AG08396 (cell line): ENCODE results near the gene TIAM2.
"Not testable (repeated sequence)": the region's sequence is repeated elsewhere in the genome, so short reads cannot be mapped to it uniquely, and the experiment has no call there.

Experiments used
- DNase-seq: peaks from one replicate; pipeline ENCODE4 v3.0.0; 2012; ENCODE audit warnings: low spot score, mixed read lengths

Gene TIAM2

DNA sequence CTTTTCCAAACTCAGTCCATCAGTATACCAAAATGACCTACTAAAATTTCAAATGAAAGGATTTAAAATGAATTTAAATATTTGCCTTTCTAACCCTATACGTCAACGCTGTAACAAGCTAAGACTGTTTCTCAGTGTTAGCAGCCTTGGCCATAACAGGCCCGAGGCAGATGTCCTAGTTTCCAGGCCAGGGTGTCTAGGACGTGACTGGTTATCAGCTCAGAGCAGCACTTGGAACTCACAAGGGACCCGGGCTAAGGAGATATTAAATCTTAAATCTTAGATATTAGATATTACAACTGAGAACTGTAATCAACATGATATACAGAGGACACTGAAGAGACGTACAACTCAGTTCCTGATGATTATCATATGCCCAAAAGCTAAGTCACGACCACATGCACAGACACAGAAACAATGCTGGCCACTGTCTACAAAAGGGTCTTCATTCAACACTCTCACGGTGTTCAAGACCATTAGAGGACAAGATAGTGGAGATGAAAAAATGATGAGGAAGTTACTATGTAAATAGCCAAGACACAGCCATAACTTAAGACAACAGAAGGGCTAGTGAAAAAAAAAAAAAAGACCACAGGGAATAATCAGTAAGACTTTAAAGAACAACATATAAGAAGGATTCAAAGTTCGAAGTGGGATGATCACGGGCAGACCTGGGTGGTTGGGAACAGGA lies 268.4 kb downstream of the TIAM2 start, which contains the start of gene CLDN20:
Gene CLDN20, plus strand, starts transcription at position 641 of the 691 bp plus-strand sequence. CDS start 11,707 bp downstream, outside the sequence.
- no peak for DNase-seq

DNA sequence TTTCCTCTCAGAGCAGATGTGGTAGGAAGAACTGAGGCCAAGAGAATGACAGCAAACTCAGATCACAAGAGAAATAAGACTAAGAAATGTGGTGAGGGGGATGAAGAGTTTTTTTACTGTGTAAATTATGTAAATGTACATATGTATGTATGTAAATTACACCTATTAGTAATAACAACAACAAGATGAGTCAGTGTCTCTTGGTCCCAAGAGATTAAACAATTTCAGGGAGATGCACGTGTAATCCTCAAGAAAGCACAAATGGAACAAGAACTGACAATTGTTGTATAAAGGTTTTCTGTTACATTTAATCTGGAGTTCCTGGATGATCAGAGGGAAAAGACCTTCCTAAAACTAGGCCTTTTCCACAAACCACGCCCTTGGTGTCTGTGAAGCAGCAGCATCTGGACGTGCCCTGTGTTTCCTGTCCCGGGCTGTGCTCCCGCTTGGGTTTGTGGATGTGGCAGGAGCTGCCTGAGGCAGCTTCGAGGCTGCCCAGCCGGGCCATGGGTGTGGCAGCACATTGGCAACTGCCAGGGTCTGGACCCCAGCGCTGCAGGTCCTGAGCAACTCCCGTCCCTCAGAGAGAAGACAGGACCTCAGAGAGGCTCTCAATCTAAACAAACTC lies 269.7 kb downstream of the TIAM2 start:
- DNase-seq: peak; percentile 24

GRCh38 chr6:155265843-155266535 lies 270.9 kb downstream of the TIAM2 start:
- no peak for DNase-seq

DNA sequence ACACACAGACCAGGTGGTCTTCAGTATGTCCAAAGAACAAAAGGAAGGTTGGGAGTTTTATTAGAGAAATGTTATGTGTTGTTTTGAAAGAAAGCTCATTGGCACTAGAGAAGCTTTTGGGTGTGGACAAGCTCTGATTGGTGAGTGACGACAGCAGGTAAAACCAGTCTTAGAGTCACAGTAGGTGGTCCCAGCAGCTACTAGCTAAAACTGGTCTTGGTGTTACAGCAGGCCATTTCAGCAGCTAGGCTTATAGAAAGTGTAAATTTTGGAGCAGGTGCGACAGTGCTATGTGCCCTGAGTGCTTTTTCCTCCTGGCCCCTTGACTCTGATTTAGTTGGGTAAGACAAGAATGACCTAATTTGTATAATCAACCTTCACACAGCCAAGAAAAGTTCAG lies 272.3 kb downstream of the TIAM2 start:
- no peak for DNase-seq

DNA sequence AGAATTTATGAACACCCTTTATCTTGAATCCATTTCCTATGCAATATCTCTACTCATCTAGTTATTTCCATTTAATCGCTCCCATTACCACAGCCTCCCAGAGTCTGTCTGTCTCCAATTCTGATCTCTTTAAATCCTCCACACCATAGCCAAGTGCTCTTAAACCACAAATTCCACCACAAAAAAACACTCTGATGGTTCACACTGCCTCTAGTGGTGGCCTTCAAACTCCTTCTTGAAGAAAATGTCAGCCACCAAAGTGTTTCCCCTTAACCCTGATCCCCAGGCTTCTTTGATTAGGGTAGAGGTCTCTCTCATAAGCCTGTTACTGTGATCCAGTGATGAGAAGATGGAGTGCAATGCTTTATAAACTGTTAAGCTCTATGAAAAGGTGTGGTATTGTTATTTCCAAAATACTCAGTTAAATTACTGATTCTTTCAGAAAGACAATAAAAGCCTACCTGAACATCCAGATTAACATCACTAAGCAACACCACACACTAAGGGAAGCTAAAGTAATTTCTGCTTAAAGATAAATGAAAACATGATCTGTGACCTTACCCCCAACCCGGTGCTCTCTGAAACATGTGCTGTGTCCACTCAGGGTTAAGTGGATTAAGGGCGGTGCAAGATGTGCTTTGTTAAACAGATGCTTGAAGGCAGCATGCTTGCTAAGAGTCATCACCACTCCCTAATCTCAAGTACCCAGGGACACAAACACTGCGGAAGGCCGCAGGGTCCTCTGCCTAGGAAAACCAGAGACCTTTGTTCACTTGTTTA lies 273.2 kb downstream of the TIAM2 start:
- not testable (repeated sequence) for DNase-seq

- no peak for DNase-seq
Observed at GRCh38 chr6:155269765-155270164, 274.6 kb downstream of the TIAM2 start.

DNA sequence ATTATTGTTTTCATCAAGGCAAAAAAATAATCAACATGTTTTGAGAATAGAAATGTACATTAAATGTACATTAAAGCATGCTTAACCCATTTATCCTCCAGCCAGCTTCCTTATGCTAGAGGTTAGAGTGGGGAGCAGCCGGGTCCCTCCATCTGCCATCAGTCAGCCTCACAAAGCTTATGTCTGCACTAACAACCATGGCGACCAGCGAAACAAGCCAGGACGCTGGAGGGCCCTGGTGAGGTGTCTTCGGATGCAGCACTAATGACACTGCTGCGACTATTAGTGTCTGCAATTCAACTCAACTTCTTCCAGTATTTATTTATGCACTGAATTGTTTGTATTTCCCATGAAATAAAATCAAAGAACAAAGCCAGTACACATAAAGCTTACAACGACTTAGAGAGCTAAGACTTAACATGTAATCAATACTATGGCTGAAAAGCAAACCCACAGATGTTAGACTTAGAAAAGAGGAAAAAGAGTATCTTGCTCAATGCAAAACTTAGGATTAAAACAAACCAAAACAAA lies 275.5 kb downstream of the TIAM2 start:
- no peak for DNase-seq

- no peak for DNase-seq
Observed at GRCh38 chr6:155271145-155271544, 276.0 kb downstream of the TIAM2 start.

DNA sequence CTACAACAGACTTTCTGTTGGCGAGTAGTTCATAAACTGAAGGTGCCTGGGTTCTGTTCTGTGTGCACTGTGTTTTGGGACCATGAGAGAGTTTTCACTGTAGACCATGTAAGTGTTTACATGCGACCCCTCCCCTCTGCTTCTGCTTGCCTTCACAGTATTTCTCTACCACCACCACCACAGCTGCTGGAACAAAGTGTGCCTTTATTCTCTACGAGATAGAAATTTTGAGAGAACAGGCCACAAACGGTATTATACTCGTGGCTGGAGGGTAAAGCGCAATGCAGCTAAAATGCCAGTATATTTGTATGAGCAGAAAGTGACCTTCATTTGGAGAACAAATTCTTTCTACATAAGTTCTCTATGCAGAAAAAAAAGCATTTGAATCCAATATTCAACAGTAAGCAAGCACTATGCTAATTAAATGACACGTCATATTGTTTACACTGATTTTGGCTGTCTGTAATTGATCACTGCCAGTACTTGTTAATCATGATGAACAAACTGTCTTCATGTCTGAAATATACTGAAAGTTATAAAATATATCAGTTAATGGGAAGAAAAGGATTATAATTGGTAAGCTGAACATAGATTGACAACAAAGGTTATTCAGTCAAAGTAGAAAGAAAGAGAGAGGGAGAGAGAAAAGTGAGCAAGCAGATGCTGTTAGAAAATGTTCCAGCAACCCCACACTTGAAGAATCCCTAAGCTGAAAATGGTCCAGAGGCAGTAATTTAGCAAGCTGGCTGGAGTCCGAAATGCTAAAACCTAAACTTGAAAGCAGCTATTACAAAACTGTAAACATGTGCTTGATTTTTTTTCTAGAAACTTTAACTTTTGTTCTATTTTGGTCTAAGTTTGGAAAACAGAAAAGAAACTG lies 277.5 kb downstream of the TIAM2 start:
- no peak for DNase-seq

DNA sequence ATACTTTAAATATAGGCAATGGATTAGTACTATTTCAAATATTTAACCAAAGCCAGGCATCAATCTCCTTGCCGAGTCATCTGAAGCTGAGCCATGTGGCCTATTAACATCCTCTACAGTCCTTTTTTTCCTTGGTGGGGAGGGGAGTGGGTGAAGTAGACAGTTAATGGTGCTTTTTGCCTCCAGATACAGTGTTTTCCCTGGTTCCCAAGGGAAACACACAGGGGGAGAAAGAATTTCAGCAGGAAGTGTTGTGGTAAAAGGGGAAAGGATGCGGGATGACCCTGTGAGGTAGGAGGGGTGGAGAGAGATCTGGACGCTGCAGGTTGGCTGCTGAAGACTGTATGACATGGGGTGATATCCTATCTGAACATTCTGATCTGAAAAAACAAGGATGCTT lies 278.3 kb downstream of the TIAM2 start:
- peak; percentile 15 for DNase-seq

DNA sequence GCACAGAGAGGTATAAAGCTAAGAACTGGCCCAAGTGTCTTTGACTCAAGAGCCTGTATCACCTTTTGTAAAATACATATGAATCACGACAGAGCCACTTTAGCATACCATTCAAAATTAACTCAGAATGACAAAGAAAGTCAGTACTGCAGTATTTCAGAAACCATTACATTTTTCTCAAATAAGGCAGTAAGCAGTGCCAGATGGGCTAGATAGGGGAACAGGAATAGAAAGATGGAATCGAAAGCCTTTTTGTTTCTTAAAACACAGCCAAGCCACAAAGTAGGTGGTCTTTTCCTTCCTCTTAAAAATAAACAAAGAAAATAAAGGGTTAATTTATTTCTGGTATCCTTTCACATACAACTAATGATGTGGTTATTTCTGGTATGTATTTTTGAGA lies 279.0 kb downstream of the TIAM2 start:
- no peak for DNase-seq

GRCh38 chr6:155274533-155274932 lies 279.4 kb downstream of the TIAM2 start:
- DNase-seq: peak; percentile 26

- peak; percentile 13 for DNase-seq
Observed at GRCh38 chr6:155275808-155276480, 280.8 kb downstream of the TIAM2 start.

GRCh38 chr6:155276638-155277037 lies 281.5 kb downstream of the TIAM2 start:
- no peak for DNase-seq

DNA sequence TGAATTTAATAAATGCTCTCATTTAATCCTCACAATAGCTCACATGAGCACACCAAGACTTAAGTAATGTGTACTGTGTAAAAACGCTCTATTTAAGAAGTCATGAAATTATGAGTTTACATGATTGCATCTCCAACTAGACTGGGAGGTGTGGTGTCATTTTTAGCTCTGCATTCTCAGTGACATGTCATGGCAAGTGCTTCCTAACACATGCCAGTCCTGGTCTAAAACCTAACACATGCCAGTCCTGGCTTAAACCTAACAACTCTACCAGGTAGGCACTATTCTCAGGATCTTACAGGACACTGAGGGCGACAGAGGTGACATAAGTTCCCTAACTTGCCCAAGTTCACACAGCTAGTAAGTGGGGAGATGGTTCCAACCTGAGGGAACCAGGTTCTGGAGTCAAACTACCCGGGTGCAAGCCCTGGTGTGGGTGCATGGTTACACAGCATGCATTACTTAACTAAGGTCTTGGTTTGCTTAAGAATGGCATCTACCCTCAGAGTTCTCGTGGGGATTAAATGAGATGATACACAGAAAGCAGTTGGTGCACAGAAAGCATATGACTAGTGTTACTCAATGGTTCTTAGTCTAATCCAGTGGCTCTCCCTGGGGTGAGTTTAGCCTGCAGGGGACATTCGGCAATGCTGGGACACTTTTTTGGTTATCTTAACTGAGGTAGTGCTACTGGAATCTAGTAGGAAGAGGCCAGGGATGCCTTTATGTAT lies 283.4 kb downstream of the TIAM2 start:
- DNase-seq: no peak

GRCh38 chr6:155284775-155285174 lies 289.7 kb downstream of the TIAM2 start:
- no peak for DNase-seq

- no peak for DNase-seq
Observed at GRCh38 chr6:155287762-155288161, 292.6 kb downstream of the TIAM2 start.

DNA sequence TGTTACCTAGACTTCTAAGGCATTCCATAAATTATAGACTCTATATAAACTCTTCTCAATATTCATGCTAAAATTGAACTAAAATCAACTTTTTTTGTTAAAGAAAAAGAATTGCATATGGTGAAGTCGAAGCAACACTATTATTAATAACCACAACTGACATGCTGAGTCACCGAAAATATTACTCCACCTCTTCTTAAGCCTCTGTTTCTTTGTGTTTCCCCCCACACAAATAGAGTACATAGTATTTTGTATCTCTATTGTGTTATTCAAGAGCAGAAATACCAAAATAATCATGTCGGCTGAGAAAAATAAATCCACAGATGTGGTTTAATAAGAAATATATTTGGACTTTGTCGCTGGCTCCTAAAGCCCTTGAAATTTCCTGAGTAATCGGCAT lies 295.4 kb downstream of the TIAM2 start:
- DNase-seq: no peak

- DNase-seq: no peak
Observed at GRCh38 chr6:155291291-155291690, 296.2 kb downstream of the TIAM2 start.

DNA sequence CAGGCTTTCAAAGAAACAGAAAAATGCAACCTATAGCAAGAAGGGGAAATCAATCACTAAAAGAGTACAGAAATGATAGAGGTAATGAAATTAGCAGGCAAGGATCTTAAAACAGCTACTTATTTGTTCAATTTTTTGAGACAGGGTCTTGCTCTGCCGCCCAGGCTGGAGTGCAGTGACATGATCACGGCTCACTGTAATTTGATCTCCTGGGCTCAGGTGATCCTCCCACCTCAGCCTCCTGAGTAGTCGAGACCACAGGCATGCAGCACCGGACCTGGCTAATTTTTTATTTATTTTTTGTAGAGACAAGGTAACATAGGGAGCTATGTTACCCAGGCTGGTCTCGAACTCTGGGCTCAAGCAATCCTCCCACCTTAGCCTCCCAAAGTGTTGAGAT lies 297.6 kb downstream of the TIAM2 start:
- no peak for DNase-seq
